ENCODE data around the gene TRIM46. TPM values are rescaled to one million over a fixed set of nuclear protein-coding genes. Genes with fewer than 3 reads are reported as not detected.

TRIM46 gene
- polyA plus RNA-seq, 1 donor (not counting 4 experiments of a cell fraction or from before 2014, with no cell fraction given): 1.7 TPM

DNA sequence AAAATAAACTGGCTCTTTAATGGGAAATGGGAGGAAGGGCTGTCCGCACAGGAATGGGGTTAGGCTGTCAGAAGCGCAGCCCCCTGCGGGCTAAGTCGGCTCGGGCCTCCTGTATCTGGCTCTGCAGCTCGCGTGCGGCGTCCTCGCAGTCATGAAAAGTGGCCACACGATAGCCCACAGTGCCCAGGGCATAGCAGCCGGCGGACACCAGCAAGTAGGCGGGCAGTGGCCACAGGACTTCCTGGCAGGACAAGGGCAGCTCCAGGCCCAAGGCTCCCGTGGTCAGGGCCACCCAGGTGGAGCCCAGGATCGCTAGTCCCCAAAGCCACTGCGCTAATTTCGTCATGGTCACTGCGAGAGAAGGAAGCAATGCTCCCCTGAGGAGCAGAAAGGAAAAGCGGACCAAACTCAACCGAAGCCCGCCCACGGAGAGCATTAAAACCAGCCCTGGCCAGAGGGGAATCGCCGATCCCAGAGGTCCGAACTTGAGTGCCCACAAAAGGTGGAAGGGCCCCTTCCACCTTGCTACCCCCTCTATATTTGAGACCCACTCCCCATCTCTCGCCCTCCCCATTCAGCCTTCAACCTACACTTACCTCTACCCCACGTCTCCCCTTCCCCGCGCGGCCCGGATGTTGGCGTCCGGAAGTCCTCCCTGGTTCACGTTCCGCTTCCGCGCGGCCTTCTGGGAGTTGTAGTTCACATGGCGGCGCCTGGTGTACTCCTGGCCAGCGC lies 33.6 kb upstream of the TRIM46 start, which contains the start of gene DPM3:
Gene DPM3, minus strand, starts transcription at position 637 of the 735 bp plus-strand sequence. Its CDS starts 291 bp downstream, at position 346.
- peak within 1 kb of the TSS; percentile 97 for H3K9ac ChIP-seq (ENCODE audit: control insufficient read depth, extremely low read depth, insufficient read depth, low read length)
- H3K79me2 ChIP-seq (ENCODE audit: control insufficient read depth, insufficient read depth, low read length): peaks cover 29% of the 10 kb centered on the region
- DNase-seq (ENCODE audit: low read depth, low spot score): no peak
- H3K9me1 ChIP-seq (ENCODE audit: control insufficient read depth, extremely low read depth, insufficient read depth, low read length): no peaks in the 10 kb centered on the region
- peaks cover 5 to 16% of the 10 kb centered on the region in 2 experiments for H3K36me3 ChIP-seq (ENCODE audit: control insufficient read depth in 2 of 2, extremely low read depth in 1 of 2, insufficient read depth in 2 of 2, low read length in 2 of 2)
- FAIRE-seq: no peak
- dilution Hi-C loops (cut with MboI; ENCODE audit: extremely low pct_ligation_motif_present, low sequenced_read_pairs): no loop called here
- peak within 1 kb of the TSS; percentile 70 to 98 (median 95) for H3K4me3 ChIP-seq (ENCODE audit: control insufficient read depth in 2 of 3, extremely low read depth in 1 of 3, insufficient read depth in 2 of 3, low read depth in 1 of 3, low read length in 3 of 3)
- TF ChIP-seq EZH2 (IDR thresholded peaks at IDR 0.05; ENCODE audit: low read length): no peak
- TF ChIP-seq CTCF (optimal IDR thresholded peaks at IDR 0.05 in 1 of 3, IDR thresholded peaks at IDR 0.05 in 1 of 3, conservative IDR thresholded peaks at IDR 0.05 in 1 of 3; ENCODE audit: extremely low read depth in 1 of 3, insufficient read depth in 2 of 3, low read length in 3 of 3): no peak
- H3K27ac ChIP-seq (ENCODE audit: control insufficient read depth, insufficient read depth, low read length): peak within 1 kb of the TSS; percentile 94
- H4K20me1 ChIP-seq (ENCODE audit: control insufficient read depth, extremely low read depth, insufficient read depth, low read length): no peaks in the 10 kb centered on the region
- H3K27me3 ChIP-seq (ENCODE audit: control insufficient read depth, extremely low read depth, insufficient read depth, low read length): no peaks in the 10 kb centered on the region
- no peaks in the 10 kb centered on the region for H3K9me3 ChIP-seq (ENCODE audit: control insufficient read depth, low read depth, low read length)
- H3K4me1 ChIP-seq (ENCODE audit: control insufficient read depth, extremely low read depth, insufficient read depth, low read length): peaks cover 18% of the 10 kb centered on the region
- peak within 1 kb of the TSS; percentile 69 for H2AFZ ChIP-seq (ENCODE audit: control insufficient read depth, low read length)
- H3K4me2 ChIP-seq (ENCODE audit: control insufficient read depth, extremely low read depth, insufficient read depth, low read depth, low read length): peak within 1 kb of the TSS; percentile 80

- Histone ChIP-seq H2AFZ (ENCODE audit: control insufficient read depth, low read length) (peak overlapping the region; percentile 69), H4K20me1 (ENCODE audit: control insufficient read depth, extremely low read depth, insufficient read depth, low read length) (no peaks in the 10 kb centered on the region), H3K9ac (ENCODE audit: control insufficient read depth, extremely low read depth, insufficient read depth, low read length) (peak overlapping the region; percentile 97), H3K27me3 (ENCODE audit: control insufficient read depth, extremely low read depth, insufficient read depth, low read length) (no peaks in the 10 kb centered on the region), H3K27ac (ENCODE audit: control insufficient read depth, insufficient read depth, low read length) (peak overlapping the region; percentile 94), H3K36me3 (ENCODE audit: control insufficient read depth in 2 of 2, extremely low read depth in 1 of 2, insufficient read depth in 2 of 2, low read length in 2 of 2) (peaks cover 5 to 16% of the 10 kb centered on the region in 2 experiments), H3K4me1 (ENCODE audit: control insufficient read depth, extremely low read depth, insufficient read depth, low read length) (peaks cover 14% of the 10 kb centered on the region), H3K79me2 (ENCODE audit: control insufficient read depth, insufficient read depth, low read length) (peaks cover 29% of the 10 kb centered on the region), H3K9me1 (ENCODE audit: control insufficient read depth, extremely low read depth, insufficient read depth, low read length) (no peaks in the 10 kb centered on the region), H3K9me3 (ENCODE audit: control insufficient read depth, low read depth, low read length) (no peaks in the 10 kb centered on the region), H3K4me2 (ENCODE audit: control insufficient read depth, extremely low read depth, insufficient read depth, low read depth, low read length) (peak overlapping the region; percentile 80), H3K4me3 (ENCODE audit: control insufficient read depth in 2 of 3, extremely low read depth in 1 of 3, insufficient read depth in 2 of 3, low read depth in 1 of 3, low read length in 3 of 3) (peak overlapping the region; percentile 70 to 98 (median 95))
- FAIRE-seq (no peak), DNase-seq (ENCODE audit: low read depth, low spot score) (no peak)
- TF ChIP-seq EZH2 (IDR thresholded peaks at IDR 0.05; ENCODE audit: low read length) (no peak), CTCF (optimal IDR thresholded peaks at IDR 0.05 in 1 of 3, IDR thresholded peaks at IDR 0.05 in 1 of 3, conservative IDR thresholded peaks at IDR 0.05 in 1 of 3; ENCODE audit: extremely low read depth in 1 of 3, insufficient read depth in 2 of 3, low read length in 3 of 3) (no peak)
- dilution Hi-C loops (cut with MboI; ENCODE audit: extremely low pct_ligation_motif_present, low sequenced_read_pairs): no loop called here
Observed at GRCh38 chr1:155140630-155140953, 33.1 kb upstream of the TRIM46 start.

Measured in keratinocyte (primary cell).